ENCODE results near the gene PXYLP1. TPM values are rescaled to one million over a fixed set of nuclear protein-coding genes. Genes with fewer than 3 reads are reported as not detected.

PXYLP1 gene
- total RNA-seq, 1 donor from 2014 or later = 11.5 TPM

DNA sequence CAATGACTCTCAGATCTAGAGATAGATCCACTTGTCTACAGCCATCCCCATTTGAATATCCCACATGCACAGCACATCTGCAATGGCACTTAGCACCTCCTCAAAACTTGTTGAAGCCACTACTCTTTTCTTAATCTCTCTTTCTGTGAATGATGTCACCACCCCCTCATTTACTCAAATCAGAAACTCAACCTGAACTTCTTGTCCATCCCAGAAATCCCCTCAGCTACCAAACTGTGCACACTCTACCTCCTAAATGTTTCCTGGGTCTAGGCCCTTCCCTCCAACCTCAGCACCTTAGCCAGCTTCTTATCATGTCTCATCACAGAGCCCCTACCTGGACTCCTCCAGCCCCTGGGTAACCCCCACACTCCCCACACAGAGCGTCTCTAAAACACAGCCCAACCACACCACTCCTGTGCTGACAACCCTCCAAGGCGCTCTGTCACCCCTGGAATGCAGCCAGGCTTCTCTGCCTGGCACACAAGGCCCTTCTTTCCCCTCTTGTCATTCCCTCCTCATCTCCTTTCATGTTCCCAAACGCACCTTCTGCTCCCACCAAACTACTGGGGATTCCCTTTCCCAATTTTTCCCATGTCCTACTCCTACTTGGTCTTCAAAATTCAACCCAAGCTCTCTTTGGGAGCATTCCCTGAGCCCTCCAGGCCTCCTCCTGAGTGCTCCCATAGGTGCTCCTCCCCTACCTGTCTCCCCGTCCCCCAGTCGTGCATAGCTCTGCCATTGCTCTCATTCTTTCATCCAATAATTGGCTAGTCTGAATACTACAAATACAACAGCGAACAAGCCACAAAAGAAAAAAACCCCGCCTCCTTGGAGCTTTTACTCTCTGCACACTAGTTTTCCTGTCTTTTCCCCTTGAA, 96.9 kb downstream of the PXYLP1 start:
- TF ChIP-seq, protein P1, sequence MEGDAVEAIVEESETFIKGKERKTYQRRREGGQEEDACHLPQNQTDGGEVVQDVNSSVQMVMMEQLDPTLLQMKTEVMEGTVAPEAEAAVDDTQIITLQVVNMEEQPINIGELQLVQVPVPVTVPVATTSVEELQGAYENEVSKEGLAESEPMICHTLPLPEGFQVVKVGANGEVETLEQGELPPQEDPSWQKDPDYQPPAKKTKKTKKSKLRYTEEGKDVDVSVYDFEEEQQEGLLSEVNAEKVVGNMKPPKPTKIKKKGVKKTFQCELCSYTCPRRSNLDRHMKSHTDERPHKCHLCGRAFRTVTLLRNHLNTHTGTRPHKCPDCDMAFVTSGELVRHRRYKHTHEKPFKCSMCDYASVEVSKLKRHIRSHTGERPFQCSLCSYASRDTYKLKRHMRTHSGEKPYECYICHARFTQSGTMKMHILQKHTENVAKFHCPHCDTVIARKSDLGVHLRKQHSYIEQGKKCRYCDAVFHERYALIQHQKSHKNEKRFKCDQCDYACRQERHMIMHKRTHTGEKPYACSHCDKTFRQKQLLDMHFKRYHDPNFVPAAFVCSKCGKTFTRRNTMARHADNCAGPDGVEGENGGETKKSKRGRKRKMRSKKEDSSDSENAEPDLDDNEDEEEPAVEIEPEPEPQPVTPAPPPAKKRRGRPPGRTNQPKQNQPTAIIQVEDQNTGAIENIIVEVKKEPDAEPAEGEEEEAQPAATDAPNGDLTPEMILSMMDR (IDR thresholded peaks at IDR 0.05; ENCODE audit: insufficient read depth, low read length, poor library complexity, severe bottlenecking) = no peak
- H3K4me3 ChIP-seq (ENCODE audit: low read depth, low read length) = no peak overlapping the region
- no peaks in the 10 kb centered on the region for H3K27me3 ChIP-seq (ENCODE audit: control insufficient read depth, insufficient read depth, low read length)
- no peak for DNase-seq (ENCODE audit: low read depth)
- H3K36me3 ChIP-seq (ENCODE audit: control insufficient read depth, insufficient read depth, low read length) = no peaks in the 10 kb centered on the region

- TF ChIP-seq, protein P1 (IDR thresholded peaks at IDR 0.05; ENCODE audit: insufficient read depth, low read length, poor library complexity, severe bottlenecking) = no peak
- DNase-seq (ENCODE audit: low read depth) = no peak
- no peaks in the 10 kb centered on the region for H3K36me3 ChIP-seq (ENCODE audit: control insufficient read depth, insufficient read depth, low read length)
- H3K27me3 ChIP-seq (ENCODE audit: control insufficient read depth, insufficient read depth, low read length) = no peaks in the 10 kb centered on the region
- H3K4me3 ChIP-seq (ENCODE audit: low read depth, low read length) = no peak overlapping the region
Observed at GRCh38 chr3:141330235-141330634, 98.6 kb downstream of the PXYLP1 start.

DNA sequence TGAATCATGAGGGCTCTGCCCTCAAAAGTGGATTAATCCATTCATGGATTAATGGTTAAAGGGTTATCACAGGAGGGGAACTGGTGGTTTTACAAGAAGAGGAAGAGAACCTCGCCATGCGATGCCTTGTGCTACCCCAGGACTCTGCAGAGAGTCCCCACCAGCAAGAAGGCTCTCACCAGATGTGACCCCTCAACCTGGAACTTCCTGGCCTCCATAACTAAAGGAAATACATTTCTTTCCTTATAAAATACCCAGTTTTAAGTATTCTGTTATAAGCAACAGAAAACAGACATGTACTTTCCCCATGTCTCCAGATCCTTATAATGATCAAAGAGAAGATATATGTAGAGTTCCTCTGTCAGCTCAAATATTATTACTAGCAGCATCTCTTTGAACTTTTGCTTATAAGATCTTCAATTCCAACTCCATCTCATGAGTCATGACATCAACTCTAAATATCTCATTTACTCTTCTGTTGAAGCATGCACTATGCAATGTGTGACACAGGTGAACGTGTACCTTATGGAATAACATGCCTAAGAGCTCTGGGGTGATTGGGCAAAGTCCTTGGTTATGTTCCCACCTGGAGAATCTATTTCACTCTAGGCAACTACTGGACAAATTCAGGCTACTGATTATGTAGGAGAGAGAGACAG, 99.2 kb downstream of the PXYLP1 start:
- Histone ChIP-seq H3K36me3 (ENCODE audit: control insufficient read depth, insufficient read depth, low read length) (no peaks in the 10 kb centered on the region), H3K4me3 (ENCODE audit: low read depth, low read length) (no peak overlapping the region), H3K27me3 (ENCODE audit: control insufficient read depth, insufficient read depth, low read length) (no peaks in the 10 kb centered on the region)
- no peak for DNase-seq (ENCODE audit: low read depth)
- TF ChIP-seq, protein P1 (IDR thresholded peaks at IDR 0.05; ENCODE audit: insufficient read depth, low read length, poor library complexity, severe bottlenecking) = no peak

DNA sequence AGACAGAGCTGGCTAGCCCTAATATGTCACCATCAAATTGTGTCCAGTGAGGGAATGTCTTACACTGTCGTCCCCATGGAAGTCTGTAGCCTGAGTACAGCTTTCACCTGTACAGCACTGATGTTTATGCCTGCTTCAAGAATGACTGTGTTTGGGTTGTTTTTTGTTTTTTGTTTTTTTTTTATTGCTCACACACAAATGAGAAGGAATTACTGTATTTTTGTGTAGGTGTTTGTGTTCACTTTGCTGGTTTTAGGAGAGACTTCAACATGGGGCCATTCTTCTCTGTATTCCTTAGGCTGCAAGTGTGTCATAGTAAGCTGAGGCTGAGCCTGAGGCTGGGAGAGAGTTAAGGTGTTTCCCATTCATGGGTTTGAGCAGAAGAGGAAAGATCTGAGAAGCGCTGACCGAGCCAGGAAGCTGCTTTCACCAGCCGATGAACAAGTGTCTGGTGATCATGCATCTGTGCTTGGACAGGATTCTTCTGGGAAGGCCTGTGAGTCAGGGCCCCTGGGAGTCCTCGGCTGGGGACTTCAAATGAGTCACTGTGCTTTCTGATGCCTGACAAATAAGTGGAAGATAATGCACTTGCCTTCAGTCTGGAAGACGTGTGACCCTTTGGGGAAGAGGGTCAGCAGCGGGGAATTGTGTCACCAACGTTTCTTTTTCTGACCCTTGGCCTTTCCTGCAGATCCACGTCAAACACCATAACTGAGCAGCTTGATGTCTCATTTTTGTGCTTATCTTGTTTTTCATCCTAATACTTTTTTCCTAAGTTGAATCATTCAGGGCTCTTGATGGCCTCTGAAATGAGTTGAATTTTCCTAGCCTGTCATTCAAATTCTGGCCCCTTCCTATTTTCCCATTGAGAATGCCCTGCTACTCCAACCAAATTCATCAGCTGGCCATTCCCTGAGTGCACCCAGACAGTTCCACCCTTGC, 100.0 kb downstream of the PXYLP1 start:
- peak; percentile 99 for DNase-seq (ENCODE audit: low read depth)

DNA sequence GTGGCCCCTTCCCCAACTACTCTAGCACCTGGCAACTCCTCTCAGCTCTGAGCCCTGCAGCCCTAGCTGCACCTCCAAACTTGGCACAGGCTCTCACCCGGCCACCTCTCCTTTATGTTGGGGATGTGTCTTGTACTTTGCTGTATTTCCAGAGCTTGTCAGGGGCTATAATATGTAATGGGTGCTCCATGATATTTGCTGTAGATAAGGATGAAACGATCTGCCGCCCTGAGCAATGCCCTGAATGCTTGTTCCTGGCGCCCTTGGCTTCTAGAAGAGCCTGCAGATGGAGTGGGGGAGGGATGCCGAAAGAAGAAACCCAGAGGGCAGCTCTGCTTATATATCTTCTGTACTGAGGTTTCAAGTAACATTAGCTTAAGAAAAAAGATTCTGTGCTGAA, 100.8 kb downstream of the PXYLP1 start:
- no peaks in the 10 kb centered on the region for H3K27me3 ChIP-seq (ENCODE audit: control insufficient read depth, insufficient read depth, low read length)
- no peak overlapping the region for H3K4me3 ChIP-seq (ENCODE audit: low read depth, low read length)
- TF ChIP-seq, protein P1 (IDR thresholded peaks at IDR 0.05; ENCODE audit: insufficient read depth, low read length, poor library complexity, severe bottlenecking) = no peak
- no peaks in the 10 kb centered on the region for H3K36me3 ChIP-seq (ENCODE audit: control insufficient read depth, insufficient read depth, low read length)
- no peak for DNase-seq (ENCODE audit: low read depth)

More for the DNA sequence above, 100.0 kb downstream of the PXYLP1 start:
- TF ChIP-seq, protein P1 (IDR thresholded peaks at IDR 0.05; ENCODE audit: insufficient read depth, low read length, poor library complexity, severe bottlenecking) = no peak
- Histone ChIP-seq H3K27me3 (ENCODE audit: control insufficient read depth, insufficient read depth, low read length) (no peaks in the 10 kb centered on the region), H3K36me3 (ENCODE audit: control insufficient read depth, insufficient read depth, low read length) (no peaks in the 10 kb centered on the region), H3K4me3 (ENCODE audit: low read depth, low read length) (no peak overlapping the region)
